Naive thymus-derived CD4-positive, alpha-beta T cell (primary cell): ENCODE results near the gene TBCD. TPM values are rescaled to one million over a fixed set of nuclear protein-coding genes. Genes with fewer than 3 reads are reported as not detected.

Experiments
- ATAC-seq: fragments of 150-1000 bp; cut with Tn5 transposase; 2 replicates; pipeline ENCODE4 v1.10.0; 2021; ENCODE audit warnings: mild to moderate bottlenecking, moderate library complexity
- CTCF ChIA-PET: fragments of 350-600 bp; sonication (Branson Sonifier 250); formaldehyde crosslinking; loops from one replicate; lab custom pipeline; 2021; ENCODE audit warnings: antibody characterized with exemption; lab: Charles Lee
- POLR2A ChIA-PET: fragments of 350-600 bp; sonication (Branson Sonifier 250); formaldehyde crosslinking; loops from one replicate; lab custom pipeline; 2021; ENCODE audit warnings: antibody characterized with exemption, inconsistent platforms; lab: Charles Lee
- DNase-seq, 9 donors: peaks; one replicate each; pipeline versions ENCODE4 v3.0.0 to v3.0.0-alpha.2; 2020 to 2022; ENCODE audit warnings: mixed read lengths in 1 of 9
- H3K27ac ChIP-seq: one replicate; pipeline ENCODE4 v1.7.0; 2013; ENCODE audit warnings: mild to moderate bottlenecking, low read depth, low read length, moderate library complexity
- H3K27me3 ChIP-seq, 2 donors: one replicate each; pipeline ENCODE4 v1.7.0; 2013; ENCODE audit warnings: low read length in 2 of 2, mild to moderate bottlenecking in 2 of 2, moderate library complexity in 2 of 2; ENCODE audit not compliant: control insufficient read depth in 2 of 2, insufficient read depth in 2 of 2
- H3K36me3 ChIP-seq, 3 experiments: 1 replicate in 2 of 3; 2 replicates in 1 of 3; pipeline ENCODE4 v1.7.0; 2013; ENCODE audit warnings: low read length in 3 of 3, mild to moderate bottlenecking in 3 of 3, moderate library complexity in 1 of 3; ENCODE audit not compliant: insufficient read depth in 3 of 3, control insufficient read depth in 2 of 3
- H3K4me1 ChIP-seq, 2 donors: one replicate each; pipeline ENCODE4 v1.7.0; 2013; ENCODE audit warnings: low read length in 2 of 2, mild to moderate bottlenecking in 2 of 2, moderate library complexity in 1 of 2; ENCODE audit not compliant: control insufficient read depth in 2 of 2, insufficient read depth in 2 of 2
- H3K4me3 ChIP-seq: 2 replicates; pipeline ENCODE4 v1.7.0; 2013; ENCODE audit warnings: mild to moderate bottlenecking, low read length
- H3K9me3 ChIP-seq, 3 experiments: 1 replicate in 2 of 3; 2 replicates in 1 of 3; pipeline ENCODE4 v1.7.0; 2013; ENCODE audit warnings: low read length in 3 of 3; ENCODE audit not compliant: control insufficient read depth in 2 of 3
- H3K27ac Mint-ChIP-seq, 9 donors: one replicate each; pipeline ENCODE4 v1.8.0; 2020 to 2022; ENCODE audit warnings: mixed read lengths in 9 of 9, mild to moderate bottlenecking in 8 of 9, moderate library complexity in 5 of 9, inconsistent platforms in 2 of 9
- H3K27me3 Mint-ChIP-seq, 5 donors: one replicate each; pipeline ENCODE4 v1.8.0; 2021 to 2022; ENCODE audit warnings: mixed read lengths in 5 of 5, mild to moderate bottlenecking in 1 of 5
- H3K36me3 Mint-ChIP-seq, 5 donors: one replicate each; pipeline ENCODE4 v1.8.0; 2020 to 2022; ENCODE audit warnings: mixed read lengths in 5 of 5, mild to moderate bottlenecking in 3 of 5, inconsistent platforms in 1 of 5
- H3K4me1 Mint-ChIP-seq, 7 donors: one replicate each; pipeline ENCODE4 v1.8.0; 2020 to 2022; ENCODE audit warnings: mixed read lengths in 7 of 7, mild to moderate bottlenecking in 3 of 7, inconsistent platforms in 1 of 7
- H3K4me3 Mint-ChIP-seq, 10 donors: one replicate each; pipeline ENCODE4 v1.8.0; 2020 to 2022; ENCODE audit warnings: mild to moderate bottlenecking in 10 of 10, mixed read lengths in 10 of 10, moderate library complexity in 6 of 10, inconsistent platforms in 2 of 10
- H3K9me3 Mint-ChIP-seq, 11 donors: one replicate each; pipeline ENCODE4 v1.8.0; 2020 to 2022; ENCODE audit warnings: mixed read lengths in 11 of 11, mild to moderate bottlenecking in 4 of 11, inconsistent platforms in 1 of 11, moderate library complexity in 1 of 11
- intact Hi-C, 2 donors: fragments of 100-400 bp; cut with micrococcal nuclease; formaldehyde crosslinking; loops; one replicate each; pipeline ENCODE4 v1.15.1; 2023
- polyA plus RNA-seq, 2 donors: library from polyadenylated mRNA; unstranded; fragments of 300-500 nt; fragmentation: Illumina TruSeq; gene quantifications; one replicate each; pipeline ENCODE4 v1.2.3, GENCODE V29; 2021
- total RNA-seq, 6 experiments: library from RNA in 5 of 6; stranded (reverse) in 5 of 6; gene quantifications; 1 replicate in 5 of 6; 2 replicates in 1 of 6; pipeline ENCODE4 v1.2.3 and lab custom pipeline; 2021 to 2026

TBCD gene
- total and polyA plus RNA-seq, 7 experiments from 2014 or later: 61.5 to 255 (median 123) TPM

DNA sequence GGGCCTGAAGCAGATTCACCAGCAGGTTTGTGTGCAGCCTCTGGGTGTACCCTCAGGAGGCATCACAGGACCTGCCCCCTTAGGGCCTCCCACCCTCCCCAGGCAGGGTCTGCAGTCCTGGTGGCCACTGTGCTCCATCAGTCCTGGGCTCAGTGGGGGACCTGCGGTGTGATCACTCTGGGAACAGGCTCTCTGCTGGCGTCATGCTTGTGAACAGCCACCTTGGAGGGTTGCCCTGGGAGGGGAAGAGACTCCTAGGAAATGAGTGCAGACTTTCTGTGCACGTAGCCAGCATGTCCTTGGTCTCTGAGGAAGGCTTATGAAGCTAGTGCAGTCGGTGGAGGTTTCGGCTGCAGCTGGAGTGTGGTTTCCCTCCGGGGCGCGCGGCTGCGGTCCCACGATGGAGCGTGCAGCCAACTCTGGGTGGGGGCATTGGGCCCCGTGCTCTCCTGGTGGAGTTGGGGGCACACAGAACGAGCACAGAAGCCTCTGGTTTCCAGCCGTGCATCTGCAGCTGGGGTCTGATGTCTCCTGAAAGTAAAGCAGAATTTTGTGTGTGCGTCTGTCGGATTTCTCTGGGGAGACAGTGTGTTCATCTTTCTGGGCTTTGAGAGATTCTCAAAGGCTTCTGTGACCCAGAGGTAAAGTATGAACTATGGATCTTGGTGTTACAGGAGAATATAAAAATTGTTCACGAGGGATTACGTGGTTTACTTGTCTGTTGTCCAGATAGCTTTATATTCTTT lies 156.1 kb downstream of the TBCD start:
- CTCF ChIA-PET: no interaction called here
- Histone ChIP-seq H3K9me3 (no peaks in the 10 kb centered on the region), H3K4me3 (no peak overlapping the region), H3K27me3 (no peaks in the 10 kb centered on the region), H3K27ac (no peak overlapping the region), H3K36me3 (peaks cover 0 to 65% (median 0%) of the 10 kb centered on the region in 3 experiments), H3K4me1 (no peaks in the 10 kb centered on the region)
- Mint-ChIP-seq H3K4me1 (peaks cover 2 to 23% (median 22%) of the 10 kb centered on the region in 7 donors), H3K27ac (peak overlapping the region in 4 of 9 donors; percentile 15 to 62 (median 32)), H3K36me3 (peaks cover 9 to 35% (median 17%) of the 10 kb centered on the region in 5 donors), H3K4me3 (peak overlapping the region in 3 of 10 donors; percentile 27 to 39 (median 37)), H3K9me3 (no peaks in the 10 kb centered on the region), H3K27me3 (no peaks in the 10 kb centered on the region)
- intact Hi-C loops: no loop called here
- ATAC-seq (no peak), DNase-seq (no peak)
- POLR2A ChIA-PET: no interaction called here

GRCh38 chr17:82908543-82909160 lies 156.8 kb downstream of the TBCD start:
- POLR2A ChIA-PET: no interaction called here
- H3K27ac ChIP-seq: no peak overlapping the region
- no peaks in the 10 kb centered on the region for H3K4me1 ChIP-seq

DNA sequence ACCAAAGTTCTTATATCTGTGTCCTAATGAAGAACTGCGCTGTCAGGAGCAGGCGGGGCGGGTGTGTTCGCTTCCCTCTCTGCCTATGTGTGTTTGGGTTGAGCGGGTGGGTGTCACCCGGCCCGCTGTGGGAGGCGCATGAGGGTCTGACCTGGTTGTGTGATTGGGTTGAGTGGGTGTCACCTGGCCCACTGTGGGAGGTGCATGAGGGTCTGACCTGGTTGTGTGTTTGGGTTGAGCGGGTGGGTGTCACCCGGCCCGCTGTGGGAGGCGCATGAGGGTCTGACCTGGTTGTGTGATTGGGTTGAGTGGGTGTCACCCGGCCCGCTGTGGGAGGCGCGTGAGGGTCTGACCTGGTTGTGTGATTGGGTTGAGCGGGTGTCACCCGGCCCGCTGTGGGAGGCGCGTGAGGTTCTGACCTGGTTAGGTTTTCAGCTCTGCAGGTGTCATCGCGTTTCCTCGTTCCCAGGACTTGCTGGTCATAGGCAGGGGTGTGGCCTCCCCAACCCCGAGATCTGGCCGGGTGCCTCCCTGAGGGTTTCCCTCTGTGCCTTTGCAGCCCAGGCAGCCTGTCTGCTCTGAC lies 157.5 kb downstream of the TBCD start:
- POLR2A ChIA-PET: no interaction called here
- Mint-ChIP-seq H3K36me3 (peaks cover 6 to 28% (median 12%) of the 10 kb centered on the region in 5 donors), H3K27ac (peak overlapping the region in 6 of 9 donors; percentile 27 to 88 (median 61)), H3K4me1 (peaks cover 2 to 23% (median 20%) of the 10 kb centered on the region in 7 donors), H3K9me3 (no peaks in the 10 kb centered on the region), H3K4me3 (peak overlapping the region in 9 of 10 donors; percentile 10 to 61 (median 45)), H3K27me3 (no peaks in the 10 kb centered on the region)
- H3K4me3 ChIP-seq: no peak overlapping the region
- intact Hi-C loops: loop anchor here in 1 of 2 donors (1.0 kb wide), 1 partner anchor 15 kb away; no protein-coding TSS in a partner anchor
- H3K27ac ChIP-seq: no peak overlapping the region
- H3K36me3 ChIP-seq: peaks cover 0 to 69% (median 0%) of the 10 kb centered on the region in 3 experiments
- ATAC-seq (peak; percentile 43), DNase-seq (peak in 7 of 9 donors; percentile 20 to 62 (median 44))
- H3K9me3 ChIP-seq: no peaks in the 10 kb centered on the region
- CTCF ChIA-PET: interaction anchor here (0.8 to 1.1 kb wide), 2 partner anchors 127 to 128 kb away, joined by 3 to 4 read pairs; no protein-coding TSS in a partner anchor
- no peaks in the 10 kb centered on the region for H3K4me1 ChIP-seq
- no peaks in the 10 kb centered on the region for H3K27me3 ChIP-seq

More at GRCh38 chr17:82908543-82909160, 156.8 kb downstream of the TBCD start:
- ATAC-seq (no peak), DNase-seq (no peak)
- Histone ChIP-seq H3K27me3 (no peaks in the 10 kb centered on the region), H3K4me3 (no peak overlapping the region), H3K36me3 (peaks cover 0 to 66% (median 0%) of the 10 kb centered on the region in 3 experiments), H3K9me3 (no peaks in the 10 kb centered on the region)
- CTCF ChIA-PET: interaction anchor here (0.8 to 1.1 kb wide), 2 partner anchors 127 to 128 kb away, joined by 3 to 4 read pairs; no protein-coding TSS in a partner anchor
- peak overlapping the region in 2 of 9 donors; percentile 15 to 44 for H3K27ac Mint-ChIP-seq
- intact Hi-C loops: loop anchor here in 1 of 2 donors (1.0 kb wide), 1 partner anchor 14 kb away; no protein-coding TSS in a partner anchor
- peaks cover 9 to 32% (median 17%) of the 10 kb centered on the region in 5 donors for H3K36me3 Mint-ChIP-seq
- H3K27me3 Mint-ChIP-seq: no peaks in the 10 kb centered on the region
- peaks cover 2 to 23% (median 22%) of the 10 kb centered on the region in 7 donors for H3K4me1 Mint-ChIP-seq
- H3K9me3 Mint-ChIP-seq: no peaks in the 10 kb centered on the region
- peak overlapping the region in 1 of 10 donors; percentile 39 for H3K4me3 Mint-ChIP-seq

GRCh38 chr17:82910041-82910481 lies 158.2 kb downstream of the TBCD start:
- peaks cover 0 to 69% (median 0%) of the 10 kb centered on the region in 3 experiments for H3K36me3 ChIP-seq
- H3K4me1 Mint-ChIP-seq: peaks cover 2 to 23% (median 21%) of the 10 kb centered on the region in 7 donors
- H3K27me3 ChIP-seq: no peaks in the 10 kb centered on the region
- ATAC-seq (no peak), DNase-seq (no peak)
- H3K36me3 Mint-ChIP-seq: peaks cover 5 to 31% (median 10%) of the 10 kb centered on the region in 5 donors
- peak overlapping the region in 5 of 10 donors; percentile 16 to 52 (median 34) for H3K4me3 Mint-ChIP-seq
- H3K9me3 ChIP-seq: no peaks in the 10 kb centered on the region
- no peaks in the 10 kb centered on the region for H3K4me1 ChIP-seq
- intact Hi-C loops: loop anchor here in 1 of 2 donors (5.0 kb wide), 1 partner anchor 48 kb away; no protein-coding TSS in a partner anchor
- CTCF ChIA-PET: interaction anchor here (2.5 kb wide), 1 partner anchor 128 kb away, joined by 12 read pairs; no protein-coding TSS in a partner anchor
- no peak overlapping the region for H3K4me3 ChIP-seq
- no peaks in the 10 kb centered on the region for H3K9me3 Mint-ChIP-seq
- H3K27ac ChIP-seq: no peak overlapping the region
- no peaks in the 10 kb centered on the region for H3K27me3 Mint-ChIP-seq
- H3K27ac Mint-ChIP-seq: peak overlapping the region in 6 of 9 donors; percentile 41 to 88 (median 66)
- POLR2A ChIA-PET: no interaction called here

- Histone ChIP-seq H3K27ac (no peak overlapping the region), H3K4me1 (no peaks in the 10 kb centered on the region), H3K9me3 (no peaks in the 10 kb centered on the region), H3K27me3 (no peaks in the 10 kb centered on the region), H3K36me3 (peaks cover 0 to 68% (median 0%) of the 10 kb centered on the region in 3 experiments), H3K4me3 (no peak overlapping the region)
- DNase-seq (no peak), ATAC-seq (no peak)
- peak overlapping the region in 3 of 9 donors; percentile 8 to 88 (median 43) for H3K27ac Mint-ChIP-seq
- POLR2A ChIA-PET: no interaction called here
- intact Hi-C loops: loop anchor here in 1 of 2 donors (5.0 kb wide), 1 partner anchor 48 kb away; no protein-coding TSS in a partner anchor
- no peak overlapping the region for H3K4me3 Mint-ChIP-seq
- H3K36me3 Mint-ChIP-seq: peaks cover 8 to 36% (median 9%) of the 10 kb centered on the region in 5 donors
- CTCF ChIA-PET: interaction anchor here (1.0 to 2.5 kb wide), 2 partner anchors 17 to 129 kb away, joined by 3 to 12 read pairs; no protein-coding TSS in a partner anchor
- peaks cover 2 to 26% (median 23%) of the 10 kb centered on the region in 7 donors for H3K4me1 Mint-ChIP-seq
- H3K27me3 Mint-ChIP-seq: no peaks in the 10 kb centered on the region
- H3K9me3 Mint-ChIP-seq: no peaks in the 10 kb centered on the region
Observed at GRCh38 chr17:82910770-82911169, 158.9 kb downstream of the TBCD start.
